Kidney (tissue), 14 donors: ENCODE measurements around the gene HDAC9. TPM values are rescaled to one million over a fixed set of nuclear protein-coding genes. Genes with fewer than 3 reads are reported as not detected.
A peak's percentile ranks its signal among the peaks of the same experiment; 100 is the strongest.

Experiments used
- DNase-seq, 5 donors: peaks; one replicate each; pipeline ENCODE4 v3.0.0-alpha.2; 2013 to 2020
- FAIRE-seq: peaks from 2 replicates; lab custom pipeline; 2012; peaks lifted over from hg19 to GRCh38; lab: Jason Lieb, UNC
- H3K27ac ChIP-seq, 2 donors: one replicate each; pipeline ENCODE4 v1.7.0; 2013; ENCODE audit warnings: low read depth in 2 of 2, low read length in 2 of 2, inconsistent platforms in 1 of 2
- H3K27me3 ChIP-seq: one replicate; pipeline ENCODE4 v1.7.1; 2013; ENCODE audit warnings: low read length, inconsistent platforms; ENCODE audit not compliant: control insufficient read depth, insufficient read depth
- H3K36me3 ChIP-seq, 3 donors: one replicate each; pipeline versions ENCODE4 v1.7.0 to v1.7.1; 2013; ENCODE audit warnings: low read length in 3 of 3, control low read depth in 1 of 3, inconsistent platforms in 1 of 3; ENCODE audit not compliant: insufficient read depth in 3 of 3, control insufficient read depth in 2 of 3
- H3K4me1 ChIP-seq, 3 donors: one replicate each; pipeline versions ENCODE4 v1.7.0 to v1.7.1; 2013; ENCODE audit warnings: low read length in 3 of 3, inconsistent platforms in 1 of 3, low read depth in 1 of 3; ENCODE audit not compliant: control insufficient read depth in 2 of 3, insufficient read depth in 2 of 3
- H3K4me3 ChIP-seq, 3 donors: one replicate each; pipeline versions ENCODE4 v1.7.0 to v1.8.1; 2013; ENCODE audit warnings: low read length in 3 of 3, control low read depth in 1 of 3, inconsistent platforms in 1 of 3
- H3K9ac ChIP-seq, 3 donors: one replicate each; pipeline versions ENCODE4 v1.7.0 to v1.7.1; 2013; ENCODE audit warnings: low read length in 3 of 3, control low read depth in 1 of 3, inconsistent platforms in 1 of 3
- H3K9me3 ChIP-seq, 3 donors: one replicate each; pipeline versions ENCODE4 v1.7.0 to v1.7.1; 2013; ENCODE audit warnings: low read length in 3 of 3, control low read depth in 1 of 3, inconsistent platforms in 1 of 3; ENCODE audit not compliant: control insufficient read depth in 2 of 3, insufficient read depth in 1 of 3
- intact Hi-C: fragments of 100-400 bp; cut with DNase I; formaldehyde crosslinking; loops from one replicate; pipeline ENCODE4 v1.11.1; 2022
- polyA plus RNA-seq: library from polyadenylated mRNA; stranded (reverse); fragments of 350-450 nt; fragmentation: Illumina TruSeq; extraction: RNeasy Lipid Tissue Mini Kit (QIAGEN cat#74804); gene quantifications from one replicate; pipeline ENCODE4 v1.2.3, GENCODE V29; 2014; ENCODE audit warnings: low read depth, low replicate concordance; ENCODE audit not compliant: insufficient read depth
- total RNA-seq: library from RNA; stranded (reverse); fragmentation: NEBNext Ultra II Directional; extraction: Animal tissue kit (Norgen Biotek cat#: 25700); gene quantifications from one replicate; pipeline ENCODE4 v1.2.1, GENCODE V29; 2021
- TF ChIP-seq, protein P1 (sequence below): IDR thresholded peaks from 3 replicates; pipeline ENCODE4 v1.5.1; 2012; ENCODE audit warnings: mild to moderate bottlenecking, moderate library complexity, borderline replicate concordance; ENCODE audit not compliant: insufficient read depth; ENCODE audit errors: extremely low read depth
- donor health status: control.
- donor health status: control.
- donor health status: control.
- donor health status: control.
- donor health status: control.
- donor health status: DM: yes; HTN: yes; CAD: no.
- donor health status: Normal renal cell carcinoma (clear cell type).

HDAC9 gene
- total and polyA plus RNA-seq, 2 donors from 2014 or later = 2.1 to 22.1 TPM

DNA sequence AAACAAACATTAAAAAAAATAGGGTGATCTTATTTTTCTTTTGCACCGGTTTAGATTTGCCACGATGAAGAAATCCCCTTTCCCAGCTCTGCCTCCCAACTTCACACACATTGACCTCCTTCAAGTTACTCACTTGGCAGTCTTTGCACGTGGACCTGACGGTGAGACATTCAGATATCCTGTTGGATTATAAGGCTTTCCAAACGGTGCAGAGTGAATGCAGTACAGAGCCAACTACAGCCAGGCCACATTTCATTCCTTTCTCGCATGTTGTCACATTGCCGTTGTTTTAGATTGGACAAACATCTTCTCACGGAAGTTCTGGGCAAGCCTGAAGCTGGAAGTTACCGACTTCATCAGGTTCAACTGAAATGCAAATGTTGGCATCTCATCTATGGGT, 159.2 kb downstream of the HDAC9 start:
- DNase-seq (peak in 1 of 5 donors; percentile 4), FAIRE-seq (no peak)
- no peak overlapping the region for H3K4me3 ChIP-seq
- H3K27me3 ChIP-seq = no peaks in the 10 kb centered on the region
- no peaks in the 10 kb centered on the region for H3K9me3 ChIP-seq
- no peak overlapping the region for H3K9ac ChIP-seq
- no peaks in the 10 kb centered on the region for H3K36me3 ChIP-seq
- no peak overlapping the region for H3K27ac ChIP-seq
- intact Hi-C loops = no loop called here
- H3K4me1 ChIP-seq = no peaks in the 10 kb centered on the region
- TF ChIP-seq, protein P1, sequence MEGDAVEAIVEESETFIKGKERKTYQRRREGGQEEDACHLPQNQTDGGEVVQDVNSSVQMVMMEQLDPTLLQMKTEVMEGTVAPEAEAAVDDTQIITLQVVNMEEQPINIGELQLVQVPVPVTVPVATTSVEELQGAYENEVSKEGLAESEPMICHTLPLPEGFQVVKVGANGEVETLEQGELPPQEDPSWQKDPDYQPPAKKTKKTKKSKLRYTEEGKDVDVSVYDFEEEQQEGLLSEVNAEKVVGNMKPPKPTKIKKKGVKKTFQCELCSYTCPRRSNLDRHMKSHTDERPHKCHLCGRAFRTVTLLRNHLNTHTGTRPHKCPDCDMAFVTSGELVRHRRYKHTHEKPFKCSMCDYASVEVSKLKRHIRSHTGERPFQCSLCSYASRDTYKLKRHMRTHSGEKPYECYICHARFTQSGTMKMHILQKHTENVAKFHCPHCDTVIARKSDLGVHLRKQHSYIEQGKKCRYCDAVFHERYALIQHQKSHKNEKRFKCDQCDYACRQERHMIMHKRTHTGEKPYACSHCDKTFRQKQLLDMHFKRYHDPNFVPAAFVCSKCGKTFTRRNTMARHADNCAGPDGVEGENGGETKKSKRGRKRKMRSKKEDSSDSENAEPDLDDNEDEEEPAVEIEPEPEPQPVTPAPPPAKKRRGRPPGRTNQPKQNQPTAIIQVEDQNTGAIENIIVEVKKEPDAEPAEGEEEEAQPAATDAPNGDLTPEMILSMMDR = no peak

DNA sequence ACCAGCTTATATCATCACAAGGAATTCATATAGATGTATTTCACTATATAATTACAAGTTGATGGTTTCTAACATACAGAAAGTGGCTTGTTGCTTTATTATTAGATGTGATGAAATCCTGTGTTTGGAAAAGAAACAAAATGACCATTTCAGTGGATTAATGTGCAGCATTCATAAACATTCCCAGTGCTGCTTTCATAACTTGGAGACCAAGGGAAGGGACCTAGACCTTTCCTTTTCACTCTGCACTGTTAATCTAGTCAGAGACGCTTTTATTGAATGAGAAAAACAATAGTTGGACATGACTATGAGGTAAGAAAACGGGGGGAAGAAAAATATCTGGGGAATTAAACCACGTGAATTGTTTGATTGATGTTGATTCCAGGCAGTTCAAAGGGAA, 160.0 kb downstream of the HDAC9 start:
- Histone ChIP-seq H3K9me3 (no peaks in the 10 kb centered on the region), H3K4me1 (no peaks in the 10 kb centered on the region), H3K9ac (no peak overlapping the region), H3K27ac (no peak overlapping the region), H3K4me3 (no peak overlapping the region), H3K36me3 (no peaks in the 10 kb centered on the region), H3K27me3 (no peaks in the 10 kb centered on the region)
- FAIRE-seq (no peak), DNase-seq (peak in 2 of 5 donors; percentile 16 to 58)
- intact Hi-C loops = no loop called here
- TF ChIP-seq, protein P1 = no peak

DNA sequence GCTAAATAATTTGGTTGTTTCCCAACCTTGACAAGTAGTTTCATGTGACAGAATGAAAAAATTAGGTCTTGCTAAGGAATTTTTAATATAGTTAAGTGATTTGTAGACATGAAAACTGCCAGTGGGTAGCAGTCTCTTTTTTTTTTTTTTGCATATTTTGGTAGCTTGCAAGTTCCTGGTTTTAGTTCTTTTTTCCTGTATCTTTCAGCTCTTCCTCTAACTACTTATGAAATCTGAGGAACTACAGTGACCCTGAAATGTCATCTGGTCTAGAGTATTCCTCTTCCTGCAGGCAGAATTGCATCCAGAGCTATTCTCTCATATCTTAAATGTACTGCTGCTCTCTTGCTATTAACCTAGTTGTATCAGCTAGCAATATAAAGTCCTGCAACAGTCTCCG, 160.4 kb downstream of the HDAC9 start:
- H3K4me3 ChIP-seq = no peak overlapping the region
- intact Hi-C loops = no loop called here
- no peak overlapping the region for H3K27ac ChIP-seq
- no peak overlapping the region for H3K9ac ChIP-seq
- no peaks in the 10 kb centered on the region for H3K36me3 ChIP-seq
- no peaks in the 10 kb centered on the region for H3K4me1 ChIP-seq
- no peaks in the 10 kb centered on the region for H3K27me3 ChIP-seq
- no peaks in the 10 kb centered on the region for H3K9me3 ChIP-seq
- DNase-seq (peak in 1 of 5 donors; percentile 6), FAIRE-seq (no peak)
- TF ChIP-seq, protein P1 = no peak

DNA sequence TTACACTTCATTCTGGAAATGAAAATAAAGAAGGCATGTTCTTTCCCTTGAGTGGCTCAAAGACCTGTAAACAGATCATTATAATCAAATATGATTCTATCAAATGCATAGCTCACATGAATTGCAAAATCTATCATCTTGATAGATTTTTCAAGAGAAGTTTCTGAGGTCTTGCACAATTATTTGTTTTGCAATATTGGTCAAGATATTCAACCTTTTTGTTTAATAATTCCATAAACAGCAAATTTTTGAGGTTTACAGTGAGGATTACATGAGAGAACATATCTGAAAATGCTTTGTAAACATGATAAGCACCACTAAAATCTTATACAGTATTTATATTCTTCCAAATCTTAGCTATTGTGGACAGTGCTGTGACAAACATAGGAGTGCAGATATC, 160.8 kb downstream of the HDAC9 start:
- Histone ChIP-seq H3K9ac (no peak overlapping the region), H3K27me3 (no peaks in the 10 kb centered on the region), H3K4me1 (no peaks in the 10 kb centered on the region), H3K4me3 (no peak overlapping the region), H3K27ac (no peak overlapping the region), H3K9me3 (no peaks in the 10 kb centered on the region), H3K36me3 (no peaks in the 10 kb centered on the region)
- FAIRE-seq (no peak), DNase-seq (no peak)
- TF ChIP-seq, protein P1 = no peak
- intact Hi-C loops = no loop called here
